ENCODE measurements around the gene RIN3. TPM values are rescaled to one million over a fixed set of nuclear protein-coding genes. Genes with fewer than 3 reads are reported as not detected.

The RIN3 gene
- total RNA-seq, 1 experiment from 2014 or later = 10.9 TPM

DNA sequence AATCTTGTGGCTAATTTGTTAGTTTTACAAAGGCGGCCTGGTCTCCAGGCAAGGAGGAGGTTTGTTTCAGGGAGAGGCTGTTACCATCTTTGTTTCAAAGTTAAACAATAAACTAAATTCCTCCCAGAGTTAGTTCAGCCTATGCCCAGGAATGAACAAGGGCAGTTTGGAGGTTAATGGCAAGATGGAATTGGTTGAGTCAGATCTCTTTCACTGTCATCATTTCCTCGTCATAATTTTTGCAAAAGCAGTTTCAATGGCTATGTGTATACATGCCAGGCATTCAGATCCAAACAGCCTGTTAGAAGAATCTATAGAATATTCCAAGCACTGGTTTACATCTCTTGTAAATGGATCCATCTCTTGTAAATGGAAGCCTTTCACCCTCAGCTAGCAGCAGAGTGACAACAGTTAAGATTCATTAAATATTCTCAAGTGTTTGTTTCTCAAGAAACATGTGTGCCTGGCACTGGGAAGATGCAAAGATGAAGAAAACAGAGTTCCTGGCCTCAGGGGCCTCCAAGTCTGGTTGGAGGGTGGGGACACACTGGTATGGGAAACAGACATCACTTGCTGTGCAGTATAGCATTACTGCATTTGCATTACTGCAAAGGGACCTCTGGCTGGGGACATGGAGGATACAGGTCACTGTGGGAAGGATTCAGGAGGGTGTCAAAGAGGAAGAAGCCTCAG lies 65.8 kb downstream of the RIN3 start:
- POLR2A ChIA-PET = interaction anchor here (0.6 kb wide), 1 partner anchor 10 kb away, joined by 4 read pairs; no protein-coding TSS in a partner anchor
- H3K36me3 ChIP-seq (ENCODE audit: control insufficient read depth, insufficient read depth, low read length) = no peaks in the 10 kb centered on the region
- no peak for ATAC-seq
- H3K27ac ChIP-seq (ENCODE audit: low read length) = no peak overlapping the region
- no peak for DNase-seq (ENCODE audit: low read depth, low spot score)
- H3K9me3 ChIP-seq (ENCODE audit: control insufficient read depth, insufficient read depth, low read depth, low read length) = no peaks in the 10 kb centered on the region
- CTCF ChIA-PET = interaction anchor here (0.7 kb wide), 1 partner anchor 20 kb away, joined by 5 read pairs; no protein-coding TSS in a partner anchor
- no TSS peak for BruUV-seq (replicated peaks)
- in situ Hi-C loops (cut with HindIII; ENCODE audit: low pct_unique_long_range_greater_than_20kb, low sequenced_read_pairs) (no loop called here), intact Hi-C loops (cut with micrococcal nuclease; ENCODE audit: unreplicated experiment) (no loop called here)
- no peak for TF ChIP-seq POLR2AphosphoS5 (IDR thresholded peaks at IDR 0.05; ENCODE audit: low read depth, low read length)
- TF ChIP-seq, protein P1, sequence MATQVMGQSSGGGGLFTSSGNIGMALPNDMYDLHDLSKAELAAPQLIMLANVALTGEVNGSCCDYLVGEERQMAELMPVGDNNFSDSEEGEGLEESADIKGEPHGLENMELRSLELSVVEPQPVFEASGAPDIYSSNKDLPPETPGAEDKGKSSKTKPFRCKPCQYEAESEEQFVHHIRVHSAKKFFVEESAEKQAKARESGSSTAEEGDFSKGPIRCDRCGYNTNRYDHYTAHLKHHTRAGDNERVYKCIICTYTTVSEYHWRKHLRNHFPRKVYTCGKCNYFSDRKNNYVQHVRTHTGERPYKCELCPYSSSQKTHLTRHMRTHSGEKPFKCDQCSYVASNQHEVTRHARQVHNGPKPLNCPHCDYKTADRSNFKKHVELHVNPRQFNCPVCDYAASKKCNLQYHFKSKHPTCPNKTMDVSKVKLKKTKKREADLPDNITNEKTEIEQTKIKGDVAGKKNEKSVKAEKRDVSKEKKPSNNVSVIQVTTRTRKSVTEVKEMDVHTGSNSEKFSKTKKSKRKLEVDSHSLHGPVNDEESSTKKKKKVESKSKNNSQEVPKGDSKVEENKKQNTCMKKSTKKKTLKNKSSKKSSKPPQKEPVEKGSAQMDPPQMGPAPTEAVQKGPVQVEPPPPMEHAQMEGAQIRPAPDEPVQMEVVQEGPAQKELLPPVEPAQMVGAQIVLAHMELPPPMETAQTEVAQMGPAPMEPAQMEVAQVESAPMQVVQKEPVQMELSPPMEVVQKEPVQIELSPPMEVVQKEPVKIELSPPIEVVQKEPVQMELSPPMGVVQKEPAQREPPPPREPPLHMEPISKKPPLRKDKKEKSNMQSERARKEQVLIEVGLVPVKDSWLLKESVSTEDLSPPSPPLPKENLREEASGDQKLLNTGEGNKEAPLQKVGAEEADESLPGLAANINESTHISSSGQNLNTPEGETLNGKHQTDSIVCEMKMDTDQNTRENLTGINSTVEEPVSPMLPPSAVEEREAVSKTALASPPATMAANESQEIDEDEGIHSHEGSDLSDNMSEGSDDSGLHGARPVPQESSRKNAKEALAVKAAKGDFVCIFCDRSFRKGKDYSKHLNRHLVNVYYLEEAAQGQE (IDR thresholded peaks at IDR 0.05; ENCODE audit: insufficient read depth in 1 of 2, low read depth in 2 of 2, low read length in 1 of 2) = no peak
- H3K4me1 ChIP-seq (ENCODE audit: control insufficient read depth, insufficient read depth, low read length) = no peaks in the 10 kb centered on the region
- no peaks in the 10 kb centered on the region for H3K27me3 ChIP-seq (ENCODE audit: control insufficient read depth, insufficient read depth, low read length)
- H3K4me3 ChIP-seq (ENCODE audit: low read depth in 2 of 2, low read length in 2 of 2) = no peak overlapping the region

- ATAC-seq (no peak), DNase-seq (ENCODE audit: low read depth, low spot score) (no peak)
- ChIA-PET CTCF (no interaction called here), POLR2A (no interaction called here)
- no peaks in the 10 kb centered on the region for H3K36me3 ChIP-seq (ENCODE audit: control insufficient read depth, insufficient read depth, low read length)
- no TSS peak for BruUV-seq (replicated peaks)
- intact Hi-C loops (cut with micrococcal nuclease; ENCODE audit: unreplicated experiment) (no loop called here), in situ Hi-C loops (cut with HindIII; ENCODE audit: low pct_unique_long_range_greater_than_20kb, low sequenced_read_pairs) (no loop called here)
- no peak overlapping the region for H3K27ac ChIP-seq (ENCODE audit: low read length)
- no peak overlapping the region for H3K4me3 ChIP-seq (ENCODE audit: low read depth in 2 of 2, low read length in 2 of 2)
- H3K27me3 ChIP-seq (ENCODE audit: control insufficient read depth, insufficient read depth, low read length) = no peaks in the 10 kb centered on the region
- TF ChIP-seq POLR2AphosphoS5 (IDR thresholded peaks at IDR 0.05; ENCODE audit: low read depth, low read length) (no peak), TCF7L2 (IDR thresholded peaks at IDR 0.05; ENCODE audit: low read depth, low read length) (no peak), SIN3A (IDR thresholded peaks at IDR 0.05; ENCODE audit: borderline replicate concordance, insufficient read depth, low read depth, low read length) (no peak)
- TF ChIP-seq, protein P1 (IDR thresholded peaks at IDR 0.05; ENCODE audit: insufficient read depth in 1 of 2, low read depth in 2 of 2, low read length in 1 of 2) = no peak
- H3K9me3 ChIP-seq (ENCODE audit: control insufficient read depth, insufficient read depth, low read depth, low read length) = no peaks in the 10 kb centered on the region
- no peaks in the 10 kb centered on the region for H3K4me1 ChIP-seq (ENCODE audit: control insufficient read depth, insufficient read depth, low read length)
These were observed 67.6 kb downstream of the RIN3 start for GRCh38 chr14:92581206-92581605.

All from Panc1 (cell line).